HG03108 (cell line): ENCODE measurements around the gene PRDX3.
A peak's percentile ranks its signal among the peaks of the same experiment; 100 is the strongest.

Experiments
- ATAC-seq: cut with Tn5 transposase; IDR thresholded peaks from one replicate; pipeline ENCODE4 v1.9.1; 2021; ENCODE audit warnings: moderate library complexity; ENCODE audit not compliant: unreplicated experiment

The PRDX3 gene

DNA sequence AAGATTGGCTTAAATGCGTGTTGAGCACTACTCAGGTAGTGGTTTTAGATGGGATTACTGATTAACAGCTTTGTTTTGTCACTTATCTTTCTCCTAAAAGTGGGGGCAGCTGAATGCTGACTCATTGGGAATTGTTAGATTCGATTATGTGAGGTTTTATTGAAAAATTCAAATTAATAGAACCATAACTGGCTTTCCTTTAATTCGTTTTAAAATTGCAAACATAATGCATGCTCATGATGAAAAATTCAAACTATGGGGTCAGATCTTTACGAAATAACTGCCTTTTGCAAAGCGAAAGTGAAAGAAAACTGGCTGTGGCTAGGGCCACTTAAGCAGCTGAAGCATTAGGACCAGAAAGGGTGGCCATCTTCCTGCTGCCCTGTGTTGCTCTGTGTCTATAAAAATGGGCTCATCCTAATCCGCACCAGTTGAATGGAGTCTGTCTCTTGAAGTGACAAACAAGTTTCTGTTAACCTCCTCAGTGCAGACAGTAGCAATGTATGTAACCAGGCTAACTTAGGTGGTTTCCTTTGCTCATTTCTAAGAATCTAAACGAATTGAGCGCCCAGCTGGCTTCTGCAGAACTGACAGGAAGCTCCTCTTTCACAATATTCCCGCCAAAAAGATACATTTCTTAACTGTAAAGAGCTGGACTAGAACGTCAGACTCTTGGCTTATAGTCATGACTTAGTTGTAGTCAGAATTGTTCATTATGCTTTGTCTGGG, 46.9 kb downstream of the PRDX3 start:
- peak; percentile 59 for ATAC-seq

DNA sequence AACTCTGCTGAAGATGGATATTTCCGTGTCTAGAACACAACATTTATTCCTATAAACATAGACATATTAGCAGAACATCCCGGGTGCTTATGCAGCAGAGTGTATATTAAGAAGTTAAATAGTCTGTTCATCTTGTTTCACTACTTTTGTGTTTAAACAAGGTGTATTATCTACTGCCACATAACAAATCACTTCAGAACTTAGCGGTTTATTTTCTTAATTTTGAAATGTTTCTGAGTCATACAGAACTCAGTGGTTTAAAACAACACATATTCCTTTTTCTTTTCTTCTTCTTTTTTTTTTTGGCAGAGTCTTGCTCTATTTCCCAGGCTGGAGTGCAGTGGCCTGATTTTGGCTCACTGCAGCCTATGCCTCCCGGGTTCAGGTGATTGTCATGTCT, 48.9 kb downstream of the PRDX3 start:
- no peak for ATAC-seq

DNA sequence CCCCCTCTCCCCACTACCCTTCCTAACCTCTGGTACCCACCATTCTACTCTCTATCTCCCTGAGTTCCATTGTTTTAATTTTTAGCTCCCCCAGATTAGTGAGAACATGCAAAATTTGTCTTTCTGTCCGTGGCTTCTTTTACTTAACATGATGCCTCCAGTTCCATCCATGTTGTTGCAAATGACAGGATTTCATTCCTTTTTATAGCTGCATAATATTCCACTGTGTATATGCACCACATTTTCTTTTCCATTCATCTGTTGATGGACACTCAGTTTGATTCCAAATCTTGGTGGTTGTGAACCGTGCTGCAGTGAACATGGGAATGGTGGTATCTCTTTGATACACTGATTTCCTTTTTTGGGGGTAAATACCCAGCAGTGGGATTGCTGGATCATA, 52.7 kb downstream of the PRDX3 start:
- ATAC-seq, result no peak

DNA sequence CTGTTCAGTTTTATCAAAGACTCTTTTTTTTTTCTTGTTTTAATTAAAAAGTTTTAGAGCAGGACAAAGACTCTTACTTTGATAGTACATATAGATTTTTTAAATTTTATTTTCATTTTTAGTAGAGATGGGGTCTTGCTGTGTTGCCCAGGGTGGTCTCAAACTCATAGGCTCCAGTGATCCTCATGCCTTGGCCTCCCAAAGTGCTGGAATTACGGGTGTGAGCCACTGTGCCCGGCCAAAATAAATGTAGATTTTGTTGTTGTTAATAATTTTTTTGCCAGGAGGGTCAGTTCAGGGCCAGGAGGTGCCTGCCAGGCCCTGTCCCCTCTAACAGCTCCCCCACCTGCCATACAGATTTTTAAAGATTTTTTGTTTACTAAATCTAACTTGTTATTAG, 57.7 kb downstream of the PRDX3 start:
- no peak for ATAC-seq

DNA sequence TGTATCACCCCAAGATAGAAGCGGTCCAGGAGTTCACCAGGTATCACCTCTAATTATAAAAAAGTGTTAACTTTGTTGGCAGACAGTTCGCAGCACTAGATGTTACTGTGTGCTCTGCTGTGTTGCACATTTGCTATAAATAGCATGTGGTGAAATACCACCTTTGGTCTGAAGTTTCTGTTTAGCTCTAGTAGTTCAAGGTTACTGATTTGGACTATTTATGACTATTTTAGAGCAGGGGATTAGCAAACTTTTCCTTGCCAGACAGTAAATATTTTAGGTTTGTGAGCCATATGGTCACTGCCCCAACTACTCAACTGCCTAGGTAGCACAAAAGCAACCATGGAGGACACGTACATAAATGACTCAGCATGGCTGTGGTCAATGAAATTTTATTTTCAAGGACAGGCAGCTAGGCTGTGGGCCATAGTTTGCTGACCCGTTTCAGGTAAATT, 58.2 kb downstream of the PRDX3 start:
- peak; percentile 90 for ATAC-seq

GRCh38 chr10:119119400-119119799, 59.2 kb downstream of the PRDX3 start:
- ATAC-seq, result no peak

GRCh38 chr10:119118231-119118630, 60.4 kb downstream of the PRDX3 start:
- ATAC-seq, result no peak
